ENCODE results near the gene GTPBP10. TPM values are rescaled to one million over a fixed set of nuclear protein-coding genes. Genes with fewer than 3 reads are reported as not detected.

Gene GTPBP10
- total and polyA plus RNA-seq, 7 donors = 17.2 to 28.5 (median 19.5) TPM

- H3K27me3 ChIP-seq (ENCODE audit: insufficient read depth in 3 of 3, low read length in 2 of 3) = no peaks in the 10 kb centered on the region
- no peaks in the 10 kb centered on the region for H3K9me3 ChIP-seq
- no peaks in the 10 kb centered on the region for H3K4me1 ChIP-seq
- peaks cover 0 to 73% of the 10 kb centered on the region in 2 donors for H3K36me3 ChIP-seq (ENCODE audit: insufficient read depth in 1 of 2, low read depth in 1 of 2)
- no peak overlapping the region for H3K4me3 ChIP-seq
- DNase-seq (no peak), ATAC-seq (no peak)
- no peak overlapping the region for H3K27ac ChIP-seq
- TF ChIP-seq, protein P1, sequence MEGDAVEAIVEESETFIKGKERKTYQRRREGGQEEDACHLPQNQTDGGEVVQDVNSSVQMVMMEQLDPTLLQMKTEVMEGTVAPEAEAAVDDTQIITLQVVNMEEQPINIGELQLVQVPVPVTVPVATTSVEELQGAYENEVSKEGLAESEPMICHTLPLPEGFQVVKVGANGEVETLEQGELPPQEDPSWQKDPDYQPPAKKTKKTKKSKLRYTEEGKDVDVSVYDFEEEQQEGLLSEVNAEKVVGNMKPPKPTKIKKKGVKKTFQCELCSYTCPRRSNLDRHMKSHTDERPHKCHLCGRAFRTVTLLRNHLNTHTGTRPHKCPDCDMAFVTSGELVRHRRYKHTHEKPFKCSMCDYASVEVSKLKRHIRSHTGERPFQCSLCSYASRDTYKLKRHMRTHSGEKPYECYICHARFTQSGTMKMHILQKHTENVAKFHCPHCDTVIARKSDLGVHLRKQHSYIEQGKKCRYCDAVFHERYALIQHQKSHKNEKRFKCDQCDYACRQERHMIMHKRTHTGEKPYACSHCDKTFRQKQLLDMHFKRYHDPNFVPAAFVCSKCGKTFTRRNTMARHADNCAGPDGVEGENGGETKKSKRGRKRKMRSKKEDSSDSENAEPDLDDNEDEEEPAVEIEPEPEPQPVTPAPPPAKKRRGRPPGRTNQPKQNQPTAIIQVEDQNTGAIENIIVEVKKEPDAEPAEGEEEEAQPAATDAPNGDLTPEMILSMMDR (IDR thresholded peaks at IDR 0.05) = no peak
- intact Hi-C loops (cut with DNase I) = no loop called here
Observed at GRCh38 chr7:90384433-90384832, 37.9 kb downstream of the GTPBP10 start.

GRCh38 chr7:90387470-90388240, 41.1 kb downstream of the GTPBP10 start:
- ATAC-seq = no peak

DNA sequence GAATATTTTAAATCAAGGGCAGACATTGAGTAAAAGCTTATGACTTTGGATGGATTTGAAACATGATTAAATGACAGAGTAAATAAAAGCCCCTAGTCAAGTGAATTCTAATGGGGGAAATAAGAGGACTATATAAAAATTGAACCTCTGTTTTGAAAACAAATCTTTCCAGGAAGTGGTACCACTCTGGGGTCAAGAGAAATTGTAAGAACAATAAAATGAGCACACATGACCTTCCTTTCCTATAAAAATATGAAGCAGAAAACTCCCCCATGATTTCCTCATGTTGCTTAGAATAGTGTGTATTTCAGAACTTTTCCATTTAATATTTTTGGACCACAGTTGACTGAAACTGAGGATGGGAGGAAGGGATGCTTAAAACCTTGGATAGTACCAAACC, 44.4 kb downstream of the GTPBP10 start:
- Histone ChIP-seq H3K9me3 (no peaks in the 10 kb centered on the region), H3K27me3 (ENCODE audit: insufficient read depth in 3 of 3, low read length in 2 of 3) (no peaks in the 10 kb centered on the region), H3K4me3 (no peak overlapping the region), H3K4me1 (no peaks in the 10 kb centered on the region), H3K36me3 (ENCODE audit: insufficient read depth in 1 of 2, low read depth in 1 of 2) (peaks cover 0 to 10% of the 10 kb centered on the region in 2 donors), H3K27ac (no peak overlapping the region)
- intact Hi-C loops (cut with DNase I) = no loop called here
- ATAC-seq (no peak), DNase-seq (no peak)
- TF ChIP-seq, protein P1 (IDR thresholded peaks at IDR 0.05) = no peak

More at GRCh38 chr7:90387470-90388240, 41.1 kb downstream of the GTPBP10 start:
- Histone ChIP-seq H3K36me3 (ENCODE audit: insufficient read depth in 1 of 2, low read depth in 1 of 2) (peaks cover 0 to 43% of the 10 kb centered on the region in 2 donors), H3K27me3 (ENCODE audit: insufficient read depth in 3 of 3, low read length in 2 of 3) (no peaks in the 10 kb centered on the region), H3K9me3 (no peaks in the 10 kb centered on the region), H3K27ac (no peak overlapping the region), H3K4me1 (no peaks in the 10 kb centered on the region), H3K4me3 (no peak overlapping the region)
- 93 to 99% (median 95%) methylated on average over 2 of the region's 2 CpGs for WGBS, 3 donors
- DNase-seq = no peak
- intact Hi-C loops (cut with DNase I) = no loop called here
- TF ChIP-seq, protein P1 (IDR thresholded peaks at IDR 0.05) = no peak

GRCh38 chr7:90391488-90391887, 45.0 kb downstream of the GTPBP10 start:
- H3K4me1 ChIP-seq = no peaks in the 10 kb centered on the region
- H3K27me3 ChIP-seq (ENCODE audit: insufficient read depth in 3 of 3, low read length in 2 of 3) = no peaks in the 10 kb centered on the region
- intact Hi-C loops (cut with DNase I) = no loop called here
- H3K27ac ChIP-seq = no peak overlapping the region
- DNase-seq (no peak), ATAC-seq (no peak)
- H3K9me3 ChIP-seq = no peaks in the 10 kb centered on the region
- H3K36me3 ChIP-seq (ENCODE audit: insufficient read depth in 1 of 2, low read depth in 1 of 2) = peaks cover 0 to 4% of the 10 kb centered on the region in 2 donors
- TF ChIP-seq, protein P1 (IDR thresholded peaks at IDR 0.05) = no peak
- H3K4me3 ChIP-seq = no peak overlapping the region
- WGBS, 3 donors = 85 to 90% (median 89%) methylated on average over 5 of the region's 5 CpGs

- Histone ChIP-seq H3K4me1 (no peaks in the 10 kb centered on the region), H3K27ac (no peak overlapping the region), H3K36me3 (ENCODE audit: insufficient read depth in 1 of 2, low read depth in 1 of 2) (no peaks in the 10 kb centered on the region), H3K27me3 (ENCODE audit: insufficient read depth in 3 of 3, low read length in 2 of 3) (no peaks in the 10 kb centered on the region), H3K4me3 (no peak overlapping the region), H3K9me3 (no peaks in the 10 kb centered on the region)
- TF ChIP-seq, protein P1 (IDR thresholded peaks at IDR 0.05) = no peak
- intact Hi-C loops (cut with DNase I) = no loop called here
- DNase-seq (no peak), ATAC-seq (no peak)
- 90 to 92% (median 91%) methylated on average over 4 of the region's 4 CpGs for WGBS, 3 donors
Observed at GRCh38 chr7:90396420-90396819, 49.9 kb downstream of the GTPBP10 start.

Data from psoas muscle (tissue), 8 donors.